ENCODE data around the gene XIRP1. TPM values are rescaled to one million over a fixed set of nuclear protein-coding genes. Genes with fewer than 3 reads are reported as not detected.

Gene XIRP1
- total RNA-seq, 1 donor = under 0.01 TPM

DNA sequence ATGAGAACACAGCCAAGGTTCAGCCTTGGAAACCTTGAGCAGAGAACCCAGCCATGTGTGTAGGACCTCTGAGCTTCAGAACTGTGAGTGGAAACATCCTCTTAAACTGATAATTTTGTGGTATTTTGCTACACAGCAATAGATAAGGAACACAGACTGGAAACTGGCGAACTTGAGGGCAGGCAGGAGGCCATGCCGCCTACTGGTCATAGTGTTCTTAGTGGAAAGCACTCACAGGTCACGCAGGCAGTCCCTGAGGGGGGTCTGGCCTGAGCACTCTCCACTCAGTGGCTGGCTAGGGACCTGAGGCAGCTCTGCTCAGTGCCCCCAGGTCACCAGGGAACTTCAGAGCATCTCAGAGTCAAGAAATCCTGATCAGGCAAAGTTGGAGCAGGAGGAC is 9.7 kb upstream of the XIRP1 start:
- no peak overlapping the region for H3K4me3 ChIP-seq (ENCODE audit: low read length)
- no peaks in the 10 kb centered on the region for H3K4me1 ChIP-seq (ENCODE audit: insufficient read depth, low read length)
- H3K9me3 ChIP-seq (ENCODE audit: low read depth, low read length) = no peaks in the 10 kb centered on the region
- H3K27me3 ChIP-seq (ENCODE audit: insufficient read depth, low read length) = no peaks in the 10 kb centered on the region

DNA sequence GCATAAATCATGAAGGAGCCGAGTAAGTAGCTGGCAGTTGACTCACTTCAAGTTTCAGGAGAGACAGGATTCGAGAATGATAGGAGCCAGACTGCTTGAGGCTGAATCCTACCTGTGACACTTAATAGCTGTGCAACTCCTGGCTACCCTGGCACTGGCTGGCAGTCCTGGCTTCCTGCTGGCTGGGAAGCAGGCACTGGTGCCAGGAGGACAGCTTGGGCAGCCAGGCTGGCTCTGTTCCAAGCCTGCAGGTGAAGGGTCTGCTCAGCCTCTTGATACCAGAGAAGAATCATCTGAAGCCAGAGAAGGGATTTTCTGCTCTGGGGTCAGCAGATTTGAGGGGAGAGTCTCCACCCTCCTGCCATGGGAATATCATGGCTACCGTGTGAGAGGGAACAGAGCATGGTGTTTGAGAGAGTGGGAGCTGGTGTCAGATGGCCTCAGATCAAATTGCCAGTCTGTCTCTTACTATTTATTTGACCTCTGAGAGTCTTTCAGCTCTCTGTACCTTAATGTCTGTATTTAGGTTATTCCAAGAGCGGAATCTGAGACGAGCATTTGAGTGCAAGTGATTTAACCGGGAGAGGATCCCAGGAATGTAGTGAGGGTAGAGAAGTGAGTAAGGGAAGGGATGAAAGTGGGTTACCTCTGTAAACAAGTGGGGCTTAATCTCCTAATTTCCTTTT is 4.4 kb upstream of the XIRP1 start:
- Histone ChIP-seq H3K4me3 (ENCODE audit: low read length) (no peak overlapping the region), H3K9me3 (ENCODE audit: low read depth, low read length) (no peaks in the 10 kb centered on the region), H3K27me3 (ENCODE audit: insufficient read depth, low read length) (no peaks in the 10 kb centered on the region), H3K4me1 (ENCODE audit: insufficient read depth, low read length) (no peaks in the 10 kb centered on the region)

DNA sequence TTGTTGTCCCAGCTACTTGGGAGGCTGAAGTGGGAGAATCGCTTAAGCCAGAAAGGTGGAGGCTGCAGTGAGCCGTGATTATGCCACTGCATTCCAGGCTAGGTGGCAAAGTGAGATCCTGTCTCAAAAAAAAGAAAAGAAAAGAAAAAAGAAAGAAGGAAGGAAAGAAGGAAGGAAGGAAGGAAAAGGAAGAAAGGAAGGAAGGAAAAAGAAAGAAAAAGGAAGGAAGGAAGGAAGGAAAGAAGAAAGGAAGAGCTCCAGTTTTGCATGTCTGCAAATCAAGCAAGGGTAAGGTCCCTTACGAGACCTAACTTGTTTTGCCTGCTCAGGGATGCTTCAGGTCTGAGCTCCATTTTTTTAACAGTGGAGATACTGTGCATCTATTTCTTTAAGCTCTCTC is 3.6 kb upstream of the XIRP1 start:
- H3K9me3 ChIP-seq (ENCODE audit: low read depth, low read length) = no peaks in the 10 kb centered on the region
- no peaks in the 10 kb centered on the region for H3K4me1 ChIP-seq (ENCODE audit: insufficient read depth, low read length)
- no peak overlapping the region for H3K4me3 ChIP-seq (ENCODE audit: low read length)
- H3K27me3 ChIP-seq (ENCODE audit: insufficient read depth, low read length) = no peaks in the 10 kb centered on the region

DNA sequence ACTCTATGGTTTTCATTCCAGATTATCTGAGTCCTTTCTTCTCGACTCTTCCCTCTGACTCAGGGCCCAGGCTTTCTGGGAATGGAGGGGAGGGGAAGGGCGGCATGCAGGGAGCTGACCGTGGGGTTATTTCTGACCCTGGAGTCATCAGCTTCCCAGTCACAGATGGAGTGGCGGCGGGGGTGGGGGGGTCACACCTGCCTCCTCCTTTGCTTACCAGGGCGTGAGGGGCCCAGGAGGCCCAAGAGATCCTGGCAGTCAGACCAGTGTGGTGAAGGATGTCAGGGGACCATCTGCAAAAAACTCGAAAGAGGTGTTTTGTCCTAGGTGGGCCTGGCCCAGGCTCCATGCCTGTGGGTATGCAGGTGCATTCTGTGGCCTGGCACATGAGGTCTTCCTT is 996 bp upstream of the XIRP1 start:
- Histone ChIP-seq H3K27me3 (ENCODE audit: insufficient read depth, low read length) (no peaks in the 10 kb centered on the region), H3K9me3 (ENCODE audit: low read depth, low read length) (no peaks in the 10 kb centered on the region), H3K4me1 (ENCODE audit: insufficient read depth, low read length) (peaks cover 9% of the 10 kb centered on the region), H3K4me3 (ENCODE audit: low read length) (no peak overlapping the region)

DNA sequence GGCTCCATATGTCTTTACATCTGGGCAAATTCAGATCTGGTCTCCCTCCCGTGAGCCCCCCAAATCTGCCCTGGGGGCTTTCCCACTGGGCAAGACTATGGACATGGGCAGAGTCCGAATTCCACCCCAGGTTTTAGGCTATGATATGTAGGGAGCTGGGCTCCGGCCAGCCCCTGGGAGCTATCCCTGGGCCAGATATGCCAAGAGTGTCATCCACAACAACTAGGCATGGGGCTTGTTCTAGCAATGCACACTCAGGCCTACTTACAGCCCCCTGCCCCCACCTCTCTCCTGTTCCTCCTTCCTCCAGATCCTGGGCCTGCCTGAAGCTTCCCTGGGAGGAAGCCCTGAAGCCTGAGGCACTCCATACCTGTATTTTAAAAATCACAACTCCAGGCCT is 622 bp downstream of the XIRP1 start:
- peaks cover 9% of the 10 kb centered on the region for H3K4me1 ChIP-seq (ENCODE audit: insufficient read depth, low read length)
- no peak overlapping the region for H3K4me3 ChIP-seq (ENCODE audit: low read length)
- no peaks in the 10 kb centered on the region for H3K9me3 ChIP-seq (ENCODE audit: low read depth, low read length)
- no peaks in the 10 kb centered on the region for H3K27me3 ChIP-seq (ENCODE audit: insufficient read depth, low read length)

DNA sequence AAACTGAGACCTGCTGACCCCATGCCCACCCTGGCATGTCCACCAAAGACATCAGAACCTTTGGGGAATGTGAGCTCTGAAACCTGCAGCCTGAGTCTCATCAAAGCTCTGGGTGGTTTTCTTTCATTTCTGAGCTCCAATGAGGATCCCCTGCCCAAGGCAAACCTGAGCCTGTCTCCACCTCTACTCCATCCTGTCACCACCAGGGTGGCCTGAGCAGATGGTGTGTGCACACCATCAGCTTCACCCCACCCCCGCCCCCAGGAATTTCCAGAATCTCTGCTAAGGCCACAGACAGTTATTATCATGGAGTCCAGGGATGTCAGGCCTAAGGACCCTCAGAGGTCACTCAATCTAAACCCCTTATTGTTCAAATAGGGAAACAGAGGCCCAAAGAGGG is 1.3 kb downstream of the XIRP1 start:
- Histone ChIP-seq H3K4me3 (ENCODE audit: low read length) (no peak overlapping the region), H3K4me1 (ENCODE audit: insufficient read depth, low read length) (peaks cover 9% of the 10 kb centered on the region), H3K27me3 (ENCODE audit: insufficient read depth, low read length) (no peaks in the 10 kb centered on the region), H3K9me3 (ENCODE audit: low read depth, low read length) (no peaks in the 10 kb centered on the region)

DNA sequence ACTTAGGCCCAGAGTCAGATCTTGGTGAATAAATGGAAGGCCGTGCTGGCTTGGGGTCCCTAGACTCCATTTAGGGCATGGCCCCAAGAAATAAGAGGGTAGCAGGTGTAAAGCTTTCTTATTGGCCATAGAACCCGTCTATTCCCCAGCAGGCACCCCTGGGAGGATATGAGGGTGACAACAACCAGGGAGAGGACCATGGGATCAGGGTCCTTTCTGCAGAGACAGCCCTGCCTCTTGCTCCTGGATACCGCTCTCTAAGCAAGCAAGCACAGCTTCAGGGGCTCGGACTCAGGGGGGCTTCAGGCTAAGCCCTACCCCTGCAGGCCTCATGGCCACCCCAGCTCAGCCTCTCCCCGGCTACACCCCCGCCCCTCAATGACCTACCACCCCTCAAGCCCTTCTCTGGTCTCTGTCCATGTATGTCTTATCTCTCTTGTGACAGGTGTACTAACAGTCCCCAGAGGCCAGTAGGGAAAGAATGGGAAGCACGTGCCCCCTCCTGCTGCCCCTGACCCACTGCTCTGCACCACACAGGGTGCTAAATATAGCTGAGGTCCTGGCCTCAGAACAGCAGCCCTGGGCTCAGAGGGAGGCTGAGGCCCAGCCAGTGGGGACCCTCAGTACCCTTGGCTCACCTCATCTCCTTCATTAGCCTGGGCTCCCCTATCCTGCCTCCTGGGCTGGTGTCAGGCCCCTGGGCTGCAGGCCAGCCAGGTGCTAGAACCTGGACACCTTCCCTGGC is 1.9 kb downstream of the XIRP1 start:
- H3K27me3 ChIP-seq (ENCODE audit: insufficient read depth, low read length) = no peaks in the 10 kb centered on the region

DNA sequence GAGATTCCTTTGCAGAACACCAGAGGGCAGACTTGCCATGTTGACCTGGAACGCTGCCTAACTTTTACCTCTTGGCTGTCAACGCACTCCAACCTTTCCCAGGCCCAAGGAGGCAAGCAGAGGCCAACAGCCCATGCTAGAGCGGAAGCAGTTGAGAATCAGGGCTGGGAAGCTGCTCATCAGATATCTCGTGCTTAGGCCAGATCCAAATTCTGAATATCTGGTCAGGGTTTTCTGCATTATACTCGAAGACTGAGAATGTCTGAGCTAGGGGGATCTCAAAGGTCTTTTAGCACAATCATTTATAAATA is 2.5 kb downstream of the XIRP1 start:
- Histone ChIP-seq H3K9me3 (ENCODE audit: low read depth, low read length) (no peaks in the 10 kb centered on the region), H3K4me3 (ENCODE audit: low read length) (no peak overlapping the region), H3K27me3 (ENCODE audit: insufficient read depth, low read length) (no peaks in the 10 kb centered on the region)

More for the DNA sequence above, 1.9 kb downstream of the XIRP1 start:
- H3K4me1 ChIP-seq (ENCODE audit: insufficient read depth, low read length) = peaks cover 9% of the 10 kb centered on the region
- H3K4me3 ChIP-seq (ENCODE audit: low read length) = no peak overlapping the region
- H3K9me3 ChIP-seq (ENCODE audit: low read depth, low read length) = no peaks in the 10 kb centered on the region

DNA sequence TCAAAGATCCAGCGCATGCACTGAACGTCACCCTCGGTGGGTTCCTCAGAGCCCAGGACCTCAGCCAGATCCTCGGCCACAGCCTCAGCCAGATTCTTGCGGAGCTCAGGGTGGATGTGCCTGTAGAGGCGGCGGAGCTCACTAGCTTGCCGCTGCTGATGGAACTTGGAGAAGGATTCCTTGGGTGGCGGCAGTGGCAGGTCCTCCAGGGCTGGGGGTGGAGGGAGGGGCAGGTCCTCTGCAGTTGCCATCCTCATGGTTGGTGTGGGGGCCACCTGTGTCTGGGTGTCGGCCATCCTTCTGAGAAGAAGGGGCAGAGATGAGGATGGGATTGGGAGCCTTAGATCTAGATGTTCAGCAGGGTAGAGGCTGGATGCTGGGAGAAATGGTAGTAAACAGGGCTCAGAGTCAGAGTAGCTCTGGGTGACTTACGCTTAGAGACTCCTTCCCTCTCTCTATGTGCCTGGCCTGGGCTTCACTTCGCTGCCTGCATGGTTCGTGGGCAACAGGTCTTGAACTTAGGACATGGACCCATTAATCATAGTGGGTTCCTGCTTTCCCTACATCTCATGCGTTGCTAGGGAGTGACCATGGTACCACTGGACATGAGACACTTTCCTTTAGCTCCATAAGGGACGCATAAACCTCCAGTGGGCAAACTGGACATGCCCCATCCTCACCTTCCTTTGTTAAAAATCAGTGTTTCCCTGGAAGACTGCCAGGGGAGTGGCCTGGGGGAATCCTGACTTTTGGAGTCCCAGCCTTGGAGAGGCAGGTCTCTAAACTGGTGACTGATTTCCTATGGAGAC is 3.0 kb downstream of the XIRP1 start:
- Histone ChIP-seq H3K27me3 (ENCODE audit: insufficient read depth, low read length) (no peaks in the 10 kb centered on the region), H3K4me1 (ENCODE audit: insufficient read depth, low read length) (peaks cover 9% of the 10 kb centered on the region), H3K9me3 (ENCODE audit: low read depth, low read length) (no peaks in the 10 kb centered on the region), H3K4me3 (ENCODE audit: low read length) (no peak overlapping the region)

More for the DNA sequence above, 2.5 kb downstream of the XIRP1 start:
- H3K4me1 ChIP-seq (ENCODE audit: insufficient read depth, low read length) = peaks cover 9% of the 10 kb centered on the region

DNA sequence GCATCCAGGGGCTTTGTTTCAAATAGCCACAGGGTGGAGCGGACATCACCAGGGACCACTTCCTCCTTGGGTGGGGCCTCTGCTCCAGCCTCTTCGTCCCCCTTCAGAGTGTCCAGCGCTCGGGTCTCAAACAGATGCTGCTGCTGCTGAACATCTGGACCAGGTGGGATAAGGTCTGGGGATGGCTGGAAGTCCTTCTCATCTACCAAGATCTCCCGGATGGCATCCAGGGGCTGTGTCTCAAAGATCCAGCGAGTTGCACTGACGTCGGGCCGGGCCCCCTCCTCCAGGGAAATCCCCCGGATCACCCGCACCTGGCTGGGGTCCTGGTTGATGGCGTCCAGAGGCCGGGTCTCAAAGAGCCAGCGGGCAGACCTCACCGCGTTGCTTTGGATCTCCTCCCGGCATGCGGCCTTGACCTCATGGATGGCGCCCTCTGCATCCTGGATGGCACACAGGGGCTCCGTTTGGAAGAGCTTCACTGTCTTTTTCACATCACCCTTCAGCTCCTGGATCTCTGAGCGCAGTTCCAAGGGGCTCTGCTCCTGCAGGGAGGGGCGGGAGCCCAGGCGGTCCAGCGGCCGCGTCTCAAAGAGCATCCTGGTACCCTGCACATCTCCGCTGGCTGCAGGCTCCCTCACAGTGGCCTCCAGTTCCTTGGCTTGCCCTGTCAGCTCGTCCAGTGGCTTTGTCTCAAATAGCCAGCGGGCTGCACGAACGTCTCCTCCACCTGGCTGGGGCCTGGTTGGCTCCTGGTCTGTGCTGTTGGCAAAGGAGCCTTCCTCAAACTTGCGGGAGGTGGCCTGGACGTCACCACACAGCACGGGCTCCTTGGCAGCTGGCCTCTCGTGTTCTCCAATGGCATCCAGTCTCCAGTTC is 3.9 kb downstream of the XIRP1 start:
- no peaks in the 10 kb centered on the region for H3K9me3 ChIP-seq (ENCODE audit: low read depth, low read length)
- no peaks in the 10 kb centered on the region for H3K27me3 ChIP-seq (ENCODE audit: insufficient read depth, low read length)
- H3K4me3 ChIP-seq (ENCODE audit: low read length) = no peak overlapping the region
- peaks cover 9% of the 10 kb centered on the region for H3K4me1 ChIP-seq (ENCODE audit: insufficient read depth, low read length)

DNA sequence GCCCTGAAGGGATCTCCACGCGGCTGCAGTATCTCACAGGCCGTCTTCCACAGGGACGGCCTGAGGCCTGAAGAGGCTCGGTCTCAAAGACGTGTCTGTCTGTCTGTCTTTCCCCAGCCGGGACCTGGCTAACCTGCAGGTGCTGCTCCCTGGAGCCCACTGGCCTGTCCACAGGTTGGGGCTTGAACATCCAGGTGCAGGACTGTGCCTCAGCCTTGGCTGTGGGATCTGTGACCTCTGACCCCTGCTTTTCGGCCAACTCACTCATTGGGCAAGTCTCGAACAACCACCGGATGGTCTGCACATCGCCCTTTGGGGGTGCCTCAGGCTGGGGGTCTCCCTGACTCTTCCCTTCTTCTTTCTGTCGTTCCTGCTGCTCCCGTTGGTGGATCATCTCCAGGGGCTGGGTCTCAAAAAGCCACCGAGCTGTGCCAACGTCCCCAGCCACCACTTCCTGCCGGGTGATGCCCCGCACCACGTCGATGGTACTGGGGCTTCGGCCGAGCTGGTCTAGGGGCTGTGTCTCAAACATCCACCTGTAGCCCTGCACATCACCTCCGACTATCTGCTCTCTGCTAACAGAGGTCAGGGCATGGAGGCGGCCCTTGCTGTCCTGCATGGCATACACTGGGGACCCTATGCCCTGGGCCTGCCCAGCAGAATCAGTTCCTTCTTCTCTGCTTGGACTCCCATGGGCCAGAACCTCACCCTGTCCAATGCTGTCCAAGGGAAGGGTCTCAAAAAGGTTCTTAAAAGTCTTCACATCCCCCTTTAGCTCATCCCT is 4.8 kb downstream of the XIRP1 start:
- H3K4me3 ChIP-seq (ENCODE audit: low read length) = no peak overlapping the region
- peaks cover 9% of the 10 kb centered on the region for H3K4me1 ChIP-seq (ENCODE audit: insufficient read depth, low read length)
- H3K27me3 ChIP-seq (ENCODE audit: insufficient read depth, low read length) = no peaks in the 10 kb centered on the region
- no peaks in the 10 kb centered on the region for H3K9me3 ChIP-seq (ENCODE audit: low read depth, low read length)

DNA sequence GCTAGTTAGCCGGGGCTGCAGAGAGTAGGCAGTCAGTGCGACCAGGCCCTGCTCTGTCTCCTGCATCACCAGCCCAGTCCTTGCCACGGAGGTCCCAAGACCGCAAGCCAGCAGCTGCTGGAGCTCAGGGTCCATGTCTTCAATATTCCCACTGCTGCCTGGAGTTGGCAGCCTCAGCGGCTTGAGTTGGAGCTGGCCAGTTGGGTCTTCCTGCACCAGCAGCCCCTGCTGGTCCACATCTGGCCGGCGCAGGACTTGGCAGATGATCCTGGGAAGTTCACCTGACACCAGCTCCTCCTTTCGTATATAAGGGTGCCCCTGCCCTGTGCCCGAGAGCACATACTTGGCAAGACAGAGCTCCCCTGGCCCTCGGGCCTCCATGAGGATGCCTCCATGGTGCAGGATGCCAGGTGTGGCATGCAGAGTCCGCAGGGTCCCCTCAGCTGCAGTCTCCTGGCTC is 5.7 kb downstream of the XIRP1 start:
- Histone ChIP-seq H3K4me3 (ENCODE audit: low read length) (no peak overlapping the region), H3K4me1 (ENCODE audit: insufficient read depth, low read length) (peaks cover 9% of the 10 kb centered on the region), H3K27me3 (ENCODE audit: insufficient read depth, low read length) (no peaks in the 10 kb centered on the region), H3K9me3 (ENCODE audit: low read depth, low read length) (no peaks in the 10 kb centered on the region)

DNA sequence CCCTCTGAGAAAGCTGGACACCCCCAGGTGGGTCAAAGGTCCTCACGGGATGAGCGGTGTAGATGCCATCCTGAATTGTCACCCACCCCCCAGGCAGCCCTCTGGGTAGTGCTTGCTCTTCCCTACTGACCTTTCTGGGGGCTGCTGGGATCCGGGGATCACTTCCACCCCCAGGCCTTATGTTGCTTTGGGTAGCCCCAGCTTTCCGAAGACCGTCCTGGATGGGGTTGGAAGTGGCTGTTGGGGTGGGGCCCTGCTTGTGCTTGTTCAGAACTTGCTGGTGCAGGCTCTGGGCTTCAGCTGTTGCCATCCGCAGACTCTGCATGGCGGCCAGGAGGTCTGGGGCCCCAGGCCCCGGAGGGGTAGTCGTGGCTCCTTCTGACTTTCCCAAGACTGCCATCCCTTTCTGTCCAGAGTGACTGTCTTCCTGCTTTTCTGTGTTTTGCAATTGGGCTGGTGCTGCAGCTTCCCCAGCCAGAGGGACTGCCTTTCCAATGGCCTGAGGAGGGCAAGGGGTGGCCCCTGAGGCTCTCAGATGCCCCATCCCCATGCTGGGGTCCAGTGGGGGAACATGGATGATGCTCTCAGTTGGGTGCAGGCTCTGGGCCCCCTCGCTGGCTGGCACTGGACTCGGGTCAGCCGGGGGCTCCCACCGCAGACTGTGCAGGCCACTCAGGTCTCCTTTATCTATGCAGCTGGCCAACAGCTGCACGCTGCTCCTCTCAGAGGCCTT is 6.3 kb downstream of the XIRP1 start:
- Histone ChIP-seq H3K27me3 (ENCODE audit: insufficient read depth, low read length) (no peaks in the 10 kb centered on the region), H3K4me3 (ENCODE audit: low read length) (no peak overlapping the region), H3K9me3 (ENCODE audit: low read depth, low read length) (no peaks in the 10 kb centered on the region), H3K4me1 (ENCODE audit: insufficient read depth, low read length) (peaks cover 12% of the 10 kb centered on the region)

Data from mononuclear cell (primary cell).